ENCODE measurements around the gene UBALD2. TPM values are rescaled to one million over a fixed set of nuclear protein-coding genes. Genes with fewer than 3 reads are reported as not detected.
"Not testable (repeated sequence)": the region's sequence is repeated elsewhere in the genome, so short reads cannot be mapped to it uniquely, and the experiment has no call there.

UBALD2 gene
- total RNA-seq, 4 donors from 2014 or later = 7.0 to 25.9 (median 13.7) TPM

DNA sequence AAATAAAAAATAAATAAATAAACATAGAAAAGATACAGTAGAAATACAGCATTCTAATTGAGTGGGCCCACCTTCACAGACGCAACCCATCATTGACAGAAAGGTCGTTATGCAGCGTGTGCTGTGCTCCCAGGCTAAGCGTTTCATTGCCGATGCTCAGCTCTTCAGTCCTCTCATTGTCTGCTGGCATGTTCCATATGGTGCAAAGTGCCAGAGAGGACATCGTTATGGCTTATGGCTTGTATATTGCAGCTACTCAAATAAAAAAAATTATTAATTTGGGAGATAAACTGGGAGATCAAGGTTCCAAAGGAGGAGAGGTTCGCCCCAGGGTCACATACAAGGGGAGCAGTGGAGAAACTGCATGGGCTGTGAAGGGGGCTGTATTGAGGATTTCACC lies 11.3 kb upstream of the UBALD2 start:
- TF ChIP-seq, protein P1, sequence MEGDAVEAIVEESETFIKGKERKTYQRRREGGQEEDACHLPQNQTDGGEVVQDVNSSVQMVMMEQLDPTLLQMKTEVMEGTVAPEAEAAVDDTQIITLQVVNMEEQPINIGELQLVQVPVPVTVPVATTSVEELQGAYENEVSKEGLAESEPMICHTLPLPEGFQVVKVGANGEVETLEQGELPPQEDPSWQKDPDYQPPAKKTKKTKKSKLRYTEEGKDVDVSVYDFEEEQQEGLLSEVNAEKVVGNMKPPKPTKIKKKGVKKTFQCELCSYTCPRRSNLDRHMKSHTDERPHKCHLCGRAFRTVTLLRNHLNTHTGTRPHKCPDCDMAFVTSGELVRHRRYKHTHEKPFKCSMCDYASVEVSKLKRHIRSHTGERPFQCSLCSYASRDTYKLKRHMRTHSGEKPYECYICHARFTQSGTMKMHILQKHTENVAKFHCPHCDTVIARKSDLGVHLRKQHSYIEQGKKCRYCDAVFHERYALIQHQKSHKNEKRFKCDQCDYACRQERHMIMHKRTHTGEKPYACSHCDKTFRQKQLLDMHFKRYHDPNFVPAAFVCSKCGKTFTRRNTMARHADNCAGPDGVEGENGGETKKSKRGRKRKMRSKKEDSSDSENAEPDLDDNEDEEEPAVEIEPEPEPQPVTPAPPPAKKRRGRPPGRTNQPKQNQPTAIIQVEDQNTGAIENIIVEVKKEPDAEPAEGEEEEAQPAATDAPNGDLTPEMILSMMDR (IDR thresholded peaks at IDR 0.05) = no peak
- DNase-seq (ENCODE audit: low spot score) = no peak

DNA sequence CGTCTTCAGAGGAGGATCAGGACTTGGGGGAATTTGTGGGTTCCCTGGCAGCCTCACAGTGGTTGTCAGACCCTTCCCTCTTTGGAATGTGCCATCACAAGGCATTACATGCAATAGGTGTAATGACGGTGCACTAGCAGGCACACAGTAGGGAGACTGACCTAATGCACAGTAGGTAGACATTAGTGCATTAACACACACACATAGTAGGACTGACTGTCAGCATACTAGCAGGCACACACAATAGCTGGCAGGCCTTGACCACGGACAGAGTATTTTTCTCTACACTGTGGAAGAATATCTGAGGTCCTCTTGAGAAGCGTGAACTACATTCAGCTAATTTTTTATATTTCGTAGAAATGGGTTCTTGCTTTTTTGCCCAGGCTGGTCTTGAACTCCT lies 10.9 kb upstream of the UBALD2 start:
- TF ChIP-seq, protein P1 (IDR thresholded peaks at IDR 0.05) = no peak
- DNase-seq (ENCODE audit: low spot score) (peak; percentile 10), ATAC-seq (ENCODE audit: low FRiP score) (no peak)

More for the DNA sequence above, 11.3 kb upstream of the UBALD2 start:
- ATAC-seq (ENCODE audit: low FRiP score) = no peak

GRCh38 chr17:76255801-76256429 lies 9.2 kb upstream of the UBALD2 start:
- TF ChIP-seq, protein P1 (IDR thresholded peaks at IDR 0.05) = no peak
- no peak for ATAC-seq (ENCODE audit: low FRiP score)
- DNase-seq (ENCODE audit: low spot score) = no peak

DNA sequence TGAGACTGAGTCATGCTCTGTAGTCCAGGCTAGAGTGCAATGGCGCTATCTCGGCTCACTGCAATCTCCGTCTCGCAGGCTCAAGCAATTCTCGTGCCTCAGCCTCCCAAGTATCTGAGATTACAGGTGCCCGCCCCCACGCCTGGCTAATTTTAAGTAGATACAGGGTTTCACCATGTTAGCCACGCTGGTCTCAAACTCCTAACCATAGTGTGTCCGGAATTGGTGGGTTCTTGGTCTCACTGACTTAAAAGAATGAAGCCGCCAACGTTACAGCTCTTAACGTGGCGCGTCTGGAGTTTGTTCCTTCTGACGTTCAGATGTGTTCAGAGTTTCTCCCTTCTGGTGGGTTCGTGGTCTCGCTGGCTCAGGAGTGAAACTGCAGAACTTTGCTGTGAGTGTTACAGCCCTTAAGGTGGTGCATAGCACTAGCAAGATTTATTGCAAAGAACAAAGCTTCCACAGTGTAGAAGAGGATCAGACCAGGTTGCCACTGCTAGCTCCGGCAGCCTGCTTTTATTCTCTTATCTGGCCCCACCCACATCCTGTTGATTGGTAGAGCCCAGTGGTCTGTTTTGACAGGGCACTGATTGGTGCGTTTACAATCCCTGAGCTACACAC lies 8.6 kb upstream of the UBALD2 start:
- ATAC-seq (ENCODE audit: low FRiP score); DNase-seq (ENCODE audit: low spot score): not testable (repeated sequence)

DNA sequence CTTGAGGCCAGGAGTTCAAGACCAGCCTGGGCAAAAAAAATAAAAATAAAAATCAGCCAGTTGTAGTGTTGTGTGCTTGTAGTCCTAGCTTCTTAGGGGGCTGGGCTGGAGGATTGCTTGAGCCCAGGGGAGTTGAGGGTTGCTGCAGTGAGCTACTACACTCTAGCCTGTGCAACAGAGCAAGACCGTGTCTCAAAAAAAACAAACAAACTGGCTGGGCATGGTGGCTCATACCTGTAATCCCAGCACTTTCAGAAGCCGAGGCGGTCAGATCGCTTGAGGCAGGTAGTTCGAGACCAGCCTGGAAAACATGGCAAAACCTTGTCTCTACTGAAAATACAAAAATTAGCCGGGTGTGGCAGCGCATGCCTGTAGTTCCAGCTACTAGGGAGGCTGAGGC lies 4.9 kb upstream of the UBALD2 start:
- DNase-seq (ENCODE audit: low spot score) (no peak), ATAC-seq (ENCODE audit: low FRiP score) (no peak)
- TF ChIP-seq, protein P1 (IDR thresholded peaks at IDR 0.05) = no peak

GRCh38 chr17:76260669-76261068 lies 4.5 kb upstream of the UBALD2 start:
- TF ChIP-seq, protein P1 (IDR thresholded peaks at IDR 0.05) = no peak
- no peak for ATAC-seq (ENCODE audit: low FRiP score)
- no peak for DNase-seq (ENCODE audit: low spot score)

GRCh38 chr17:76261421-76262215 lies 3.5 kb upstream of the UBALD2 start:
- TF ChIP-seq, protein P1 (IDR thresholded peaks at IDR 0.05) = no peak

More at GRCh38 chr17:76261421-76262215, 3.5 kb upstream of the UBALD2 start:
- DNase-seq (ENCODE audit: low spot score) (no peak), ATAC-seq (ENCODE audit: low FRiP score) (no peak)
